Kidney epithelial cell (primary cell): ENCODE results near the gene CFAP46. TPM values are rescaled to one million over a fixed set of nuclear protein-coding genes. Genes with fewer than 3 reads are reported as not detected.

Source experiments
- DNase-seq: peaks from one replicate; pipeline ENCODE4 v3.0.0-alpha.2; 2010; ENCODE audit warnings: low read depth
- H3K27me3 ChIP-seq: 2 replicates; pipeline ENCODE4 v1.6.0; 2011; ENCODE audit warnings: low read length; ENCODE audit not compliant: control insufficient read depth, insufficient read depth
- H3K36me3 ChIP-seq: 2 replicates; pipeline ENCODE4 v1.5.1; 2011; ENCODE audit warnings: low read length; ENCODE audit not compliant: control insufficient read depth, insufficient read depth
- H3K4me3 ChIP-seq: 2 replicates; pipeline ENCODE4 v1.5.1; 2011; ENCODE audit warnings: low read depth, mild to moderate bottlenecking, control low read depth, low read length
- total RNA-seq: library from RNA; depleted of rRNA; stranded (reverse); fragments of >200 nt; gene quantifications from 2 replicates; pipeline ENCODE4 v1.2.3, GENCODE V29; 2015
- TF ChIP-seq, protein P1 (sequence below): IDR thresholded peaks from 2 replicates; pipeline ENCODE4 v1.5.1; 2011; ENCODE audit warnings: mild to moderate bottlenecking, moderate library complexity, low read length, control low read depth, inconsistent platforms; ENCODE audit not compliant: insufficient read depth, poor library complexity, severe bottlenecking

Gene CFAP46
- total RNA-seq, 1 donor from 2014 or later, result 5.1 TPM

DNA sequence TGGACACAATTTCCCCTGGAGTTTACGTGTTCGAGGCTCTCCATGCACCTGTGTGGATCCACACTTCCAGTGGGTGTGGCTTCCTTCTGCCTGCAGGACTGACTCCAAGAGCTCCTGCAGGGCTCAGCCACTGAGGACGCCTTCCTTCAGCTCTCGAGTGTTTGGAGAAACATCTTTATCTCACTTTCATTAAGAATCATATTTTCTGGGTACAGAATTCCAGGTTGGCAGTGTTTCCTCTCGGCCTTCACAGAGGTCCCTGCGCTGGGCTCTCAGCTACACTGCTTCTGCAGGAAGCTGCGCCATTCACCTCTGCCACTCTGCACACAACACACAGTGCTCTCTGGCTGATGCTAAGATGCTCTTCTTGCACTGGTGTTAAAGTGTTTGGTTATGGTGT is 86.5 kb downstream of the CFAP46 start:
- H3K27me3 ChIP-seq, result peaks cover 6% of the 10 kb centered on the region
- TF ChIP-seq, protein P1, sequence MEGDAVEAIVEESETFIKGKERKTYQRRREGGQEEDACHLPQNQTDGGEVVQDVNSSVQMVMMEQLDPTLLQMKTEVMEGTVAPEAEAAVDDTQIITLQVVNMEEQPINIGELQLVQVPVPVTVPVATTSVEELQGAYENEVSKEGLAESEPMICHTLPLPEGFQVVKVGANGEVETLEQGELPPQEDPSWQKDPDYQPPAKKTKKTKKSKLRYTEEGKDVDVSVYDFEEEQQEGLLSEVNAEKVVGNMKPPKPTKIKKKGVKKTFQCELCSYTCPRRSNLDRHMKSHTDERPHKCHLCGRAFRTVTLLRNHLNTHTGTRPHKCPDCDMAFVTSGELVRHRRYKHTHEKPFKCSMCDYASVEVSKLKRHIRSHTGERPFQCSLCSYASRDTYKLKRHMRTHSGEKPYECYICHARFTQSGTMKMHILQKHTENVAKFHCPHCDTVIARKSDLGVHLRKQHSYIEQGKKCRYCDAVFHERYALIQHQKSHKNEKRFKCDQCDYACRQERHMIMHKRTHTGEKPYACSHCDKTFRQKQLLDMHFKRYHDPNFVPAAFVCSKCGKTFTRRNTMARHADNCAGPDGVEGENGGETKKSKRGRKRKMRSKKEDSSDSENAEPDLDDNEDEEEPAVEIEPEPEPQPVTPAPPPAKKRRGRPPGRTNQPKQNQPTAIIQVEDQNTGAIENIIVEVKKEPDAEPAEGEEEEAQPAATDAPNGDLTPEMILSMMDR, result no peak
- no peaks in the 10 kb centered on the region for H3K36me3 ChIP-seq
- H3K4me3 ChIP-seq, result no peak overlapping the region
- DNase-seq, result no peak

DNA sequence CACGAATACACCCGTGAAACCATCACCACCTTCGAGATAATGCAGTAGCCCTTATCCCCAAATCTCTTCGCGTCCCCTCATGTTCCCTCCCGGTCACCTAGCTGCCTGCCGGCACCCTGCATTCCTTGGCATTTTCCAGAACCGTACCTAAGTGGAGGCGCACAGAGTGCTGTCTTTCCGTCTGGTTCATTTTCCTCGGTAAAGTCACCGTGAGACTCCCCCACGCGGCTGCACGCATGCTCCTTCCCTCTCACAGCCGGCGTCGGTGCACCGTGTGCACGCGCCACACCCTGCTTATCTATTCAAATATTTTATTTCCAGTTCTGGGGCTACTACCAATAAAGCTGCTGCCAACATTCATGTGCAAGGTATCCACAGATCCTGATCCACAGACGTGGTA is 90.9 kb downstream of the CFAP46 start:
- TF ChIP-seq, protein P1, result no peak
- peaks cover 31% of the 10 kb centered on the region for H3K27me3 ChIP-seq
- no peaks in the 10 kb centered on the region for H3K36me3 ChIP-seq
- no peak overlapping the region for H3K4me3 ChIP-seq
- no peak for DNase-seq

DNA sequence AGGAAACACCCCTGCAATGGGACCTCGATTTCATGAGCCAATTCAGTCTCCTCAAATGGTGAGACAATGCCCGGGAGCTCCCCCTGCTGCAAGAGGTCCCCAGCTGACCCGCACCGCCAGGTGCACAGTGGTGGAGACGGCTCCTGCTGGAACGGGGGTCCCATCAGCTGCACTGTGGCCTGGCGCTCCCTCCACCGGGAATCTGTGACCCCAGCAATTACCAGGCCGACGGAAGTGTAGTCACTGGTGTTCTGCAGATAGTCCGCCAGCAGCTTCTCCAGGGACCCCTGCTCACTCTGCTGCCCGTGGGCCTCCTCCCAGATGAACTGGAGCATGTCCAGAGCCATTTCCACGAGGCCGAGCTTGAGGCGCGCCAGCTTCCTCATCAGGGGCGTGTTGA is 91.5 kb downstream of the CFAP46 start:
- Histone ChIP-seq H3K27me3 (peaks cover 35% of the 10 kb centered on the region), H3K4me3 (no peak overlapping the region), H3K36me3 (no peaks in the 10 kb centered on the region)
- TF ChIP-seq, protein P1, result no peak
- DNase-seq, result no peak

DNA sequence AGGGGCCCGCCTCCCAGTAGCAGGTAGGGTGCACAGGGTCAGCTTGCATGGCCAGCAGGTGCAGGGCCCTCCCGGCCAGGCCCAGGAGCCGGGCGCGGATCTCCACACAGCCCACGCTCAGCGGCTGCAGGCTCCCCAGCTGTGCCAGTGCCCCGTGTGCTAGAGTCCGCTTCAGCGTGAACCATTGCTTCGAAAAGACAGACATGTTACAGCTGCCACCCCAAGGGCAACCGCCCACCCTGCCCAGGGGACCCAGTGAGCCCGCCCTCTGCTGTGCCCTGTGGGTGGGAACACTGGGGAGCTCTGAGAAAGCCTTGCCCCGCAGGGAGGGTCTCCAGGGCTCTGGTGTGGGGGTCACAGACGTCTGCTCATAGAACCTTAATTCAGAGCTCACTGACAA is 92.1 kb downstream of the CFAP46 start:
- no peak for DNase-seq
- Histone ChIP-seq H3K27me3 (peaks cover 36% of the 10 kb centered on the region), H3K36me3 (no peaks in the 10 kb centered on the region), H3K4me3 (no peak overlapping the region)
- TF ChIP-seq, protein P1, result no peak

DNA sequence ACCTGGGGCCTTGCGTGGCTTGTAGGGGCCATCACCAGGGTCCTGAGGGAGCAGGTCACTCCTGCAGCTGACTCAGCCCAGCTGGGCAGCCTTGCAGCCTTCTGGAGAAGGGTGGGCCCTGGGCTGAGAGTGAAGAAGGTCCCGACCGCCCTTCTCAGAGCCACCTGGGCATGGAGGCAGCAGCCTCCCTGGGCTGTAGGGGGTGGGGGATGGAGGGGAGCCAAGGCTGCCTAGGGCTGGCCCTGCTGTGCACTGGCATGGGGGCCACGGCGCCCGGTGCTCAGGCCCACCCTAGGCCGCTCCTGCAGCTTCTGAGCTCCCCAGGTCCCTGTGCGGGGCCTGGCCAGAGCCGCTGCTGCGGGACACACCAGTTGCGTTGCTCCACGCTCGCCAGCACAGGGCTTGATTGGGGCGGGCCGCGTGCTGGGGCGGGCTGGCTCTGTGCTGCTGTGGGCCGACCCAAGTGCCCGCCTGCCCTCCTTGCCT is 92.8 kb downstream of the CFAP46 start:
- no peak overlapping the region for H3K4me3 ChIP-seq
- DNase-seq, result no peak
- TF ChIP-seq, protein P1, result no peak
- no peaks in the 10 kb centered on the region for H3K36me3 ChIP-seq
- H3K27me3 ChIP-seq, result peaks cover 36% of the 10 kb centered on the region

GRCh38 chr10:132848951-132849545 is 93.3 kb downstream of the CFAP46 start:
- no peak overlapping the region for H3K4me3 ChIP-seq
- peaks cover 36% of the 10 kb centered on the region for H3K27me3 ChIP-seq
- TF ChIP-seq, protein P1, result no peak
- H3K36me3 ChIP-seq, result no peaks in the 10 kb centered on the region
- DNase-seq, result no peak
